OCI-LY3 (cell line): ENCODE data around the gene NRXN3.

ENCODE experiments used
- CTCF ChIP-seq: fragments of 200-600, 300-600 bp; sonication (generic); IDR thresholded peaks from 2 replicates; pipeline ENCODE4 v1.5.1; 2014; ENCODE audit warnings: antibody characterized with exemption, low read length, low read depth
- EZH2phosphoT487 ChIP-seq: fragments of 200-600 bp; shearing (Covaris generic); IDR thresholded peaks from 2 replicates; pipeline ENCODE4 v1.6.1; 2018; ENCODE audit warnings: antibody characterized with exemption, mixed run types, low read depth

- TF ChIP-seq CTCF (no peak), EZH2phosphoT487 (no peak)
Measured at GRCh38 chr14:79567306-79567705, 1397.1 kb downstream of the NRXN3 start.
